Activated naive CD4-positive, alpha-beta T cell treated with anti-CD3 and anti-CD28 coated beads for 36 hours (primary cell): ENCODE measurements around the gene HNRNPM. TPM values are rescaled to one million over a fixed set of nuclear protein-coding genes. Genes with fewer than 3 reads are reported as not detected.
A peak's percentile ranks its signal among the peaks of the same experiment; 100 is the strongest.

Experiments used
- CTCF ChIA-PET: fragments of 350-600 bp; sonication (Branson Sonifier 250); formaldehyde crosslinking; loops from one replicate; lab custom pipeline; 2021; ENCODE audit warnings: antibody characterized with exemption; lab: Charles Lee
- DNase-seq: peaks from one replicate; pipeline ENCODE4 v3.0.0-alpha.2; 2020
- H3K27ac Mint-ChIP-seq: one replicate; pipeline ENCODE4 v1.8.0; 2021; ENCODE audit warnings: mild to moderate bottlenecking, mixed read lengths
- H3K27me3 Mint-ChIP-seq: one replicate; pipeline ENCODE4 v1.8.0; 2021; ENCODE audit warnings: low read depth, mixed read lengths
- H3K36me3 Mint-ChIP-seq: one replicate; pipeline ENCODE4 v1.8.0; 2021; ENCODE audit warnings: low read depth, mixed read lengths
- H3K4me1 Mint-ChIP-seq: one replicate; pipeline ENCODE4 v1.8.0; 2021; ENCODE audit warnings: low read depth, mixed read lengths
- H3K4me3 Mint-ChIP-seq: one replicate; pipeline ENCODE4 v1.8.0; 2021; ENCODE audit warnings: mild to moderate bottlenecking, moderate library complexity, mixed read lengths
- H3K9me3 Mint-ChIP-seq: one replicate; pipeline ENCODE4 v1.8.0; 2021; ENCODE audit warnings: mixed read lengths
- intact Hi-C: fragments of 100-400 bp; cut with micrococcal nuclease; formaldehyde crosslinking; loops from one replicate; pipeline ENCODE4 v1.15.1; 2023
- total RNA-seq, 2 experiments: library from RNA; stranded (reverse); gene quantifications; one replicate each; pipeline ENCODE4 v1.2.3, GENCODE V29; 2021

The HNRNPM gene
- total RNA-seq, 2 experiments from 2014 or later, result 151 to 169 TPM

- H3K4me1 Mint-ChIP-seq, result peaks cover 18% of the 10 kb centered on the region
- intact Hi-C loops, result no loop called here
- no peaks in the 10 kb centered on the region for H3K9me3 Mint-ChIP-seq
- peak; percentile 61 for DNase-seq
- H3K36me3 Mint-ChIP-seq, result no peaks in the 10 kb centered on the region
- no peaks in the 10 kb centered on the region for H3K27me3 Mint-ChIP-seq
- peak overlapping the region; percentile 73 for H3K27ac Mint-ChIP-seq
- no peak overlapping the region for H3K4me3 Mint-ChIP-seq
- CTCF ChIA-PET, result interaction anchor here (0.5 to 1.6 kb wide), 9 partner anchors 12 to 310 kb away, joined by 3 to 5 read pairs (median 4); partner anchors contain the start of gene MARCHF2
Observed at GRCh38 chr19:8494158-8494557, 49.4 kb downstream of the HNRNPM start.

GRCh38 chr19:8498295-8498694, 53.5 kb downstream of the HNRNPM start:
- Mint-ChIP-seq H3K27ac (no peak overlapping the region), H3K4me1 (peaks cover 24% of the 10 kb centered on the region), H3K4me3 (no peak overlapping the region), H3K27me3 (no peaks in the 10 kb centered on the region), H3K9me3 (no peaks in the 10 kb centered on the region), H3K36me3 (no peaks in the 10 kb centered on the region)
- CTCF ChIA-PET, result no interaction called here
- intact Hi-C loops, result no loop called here
- no peak for DNase-seq

GRCh38 chr19:8499048-8499833, 54.5 kb downstream of the HNRNPM start:
- no peak overlapping the region for H3K4me3 Mint-ChIP-seq
- intact Hi-C loops, result no loop called here
- H3K27me3 Mint-ChIP-seq, result no peaks in the 10 kb centered on the region
- DNase-seq, result no peak
- CTCF ChIA-PET, result no interaction called here
- H3K9me3 Mint-ChIP-seq, result no peaks in the 10 kb centered on the region
- H3K4me1 Mint-ChIP-seq, result peaks cover 16% of the 10 kb centered on the region
- H3K36me3 Mint-ChIP-seq, result no peaks in the 10 kb centered on the region
- H3K27ac Mint-ChIP-seq, result no peak overlapping the region

- Mint-ChIP-seq H3K36me3 (no peaks in the 10 kb centered on the region), H3K27ac (no peak overlapping the region), H3K27me3 (no peaks in the 10 kb centered on the region)
Observed at GRCh38 chr19:8500158-8500557, 55.4 kb downstream of the HNRNPM start.

GRCh38 chr19:8501516-8501915, 56.7 kb downstream of the HNRNPM start:
- CTCF ChIA-PET, result no interaction called here
- no peak overlapping the region for H3K27ac Mint-ChIP-seq
- no peaks in the 10 kb centered on the region for H3K9me3 Mint-ChIP-seq
- H3K36me3 Mint-ChIP-seq, result no peaks in the 10 kb centered on the region
- no peaks in the 10 kb centered on the region for H3K27me3 Mint-ChIP-seq
- no peak overlapping the region for H3K4me3 Mint-ChIP-seq
- peaks cover 14% of the 10 kb centered on the region for H3K4me1 Mint-ChIP-seq
- intact Hi-C loops, result no loop called here
- no peak for DNase-seq

More at GRCh38 chr19:8500158-8500557, 55.4 kb downstream of the HNRNPM start:
- no peak overlapping the region for H3K4me3 Mint-ChIP-seq
- peaks cover 14% of the 10 kb centered on the region for H3K4me1 Mint-ChIP-seq
- DNase-seq, result no peak
- intact Hi-C loops, result no loop called here
- no peaks in the 10 kb centered on the region for H3K9me3 Mint-ChIP-seq
- CTCF ChIA-PET, result no interaction called here

GRCh38 chr19:8501981-8502380, 57.2 kb downstream of the HNRNPM start:
- Mint-ChIP-seq H3K27ac (no peak overlapping the region), H3K36me3 (no peaks in the 10 kb centered on the region), H3K9me3 (no peaks in the 10 kb centered on the region), H3K27me3 (no peaks in the 10 kb centered on the region), H3K4me1 (peaks cover 14% of the 10 kb centered on the region), H3K4me3 (no peak overlapping the region)
- no peak for DNase-seq
- CTCF ChIA-PET, result no interaction called here
- intact Hi-C loops, result no loop called here

- CTCF ChIA-PET, result interaction anchor here (0.9 to 1.2 kb wide), 2 partner anchors 90 to 149 kb away, joined by 3 to 4 read pairs; partner anchors contain the start of gene MARCHF2
- no peaks in the 10 kb centered on the region for H3K36me3 Mint-ChIP-seq
- intact Hi-C loops, result no loop called here
- H3K27ac Mint-ChIP-seq, result no peak overlapping the region
- H3K9me3 Mint-ChIP-seq, result no peaks in the 10 kb centered on the region
- peaks cover 14% of the 10 kb centered on the region for H3K4me1 Mint-ChIP-seq
- H3K27me3 Mint-ChIP-seq, result no peaks in the 10 kb centered on the region
- H3K4me3 Mint-ChIP-seq, result no peak overlapping the region
- no peak for DNase-seq
Observed at GRCh38 chr19:8503510-8503909, 58.7 kb downstream of the HNRNPM start.

- Mint-ChIP-seq H3K4me1 (peaks cover 14% of the 10 kb centered on the region), H3K9me3 (no peaks in the 10 kb centered on the region), H3K4me3 (no peak overlapping the region), H3K36me3 (no peaks in the 10 kb centered on the region), H3K27me3 (no peaks in the 10 kb centered on the region), H3K27ac (no peak overlapping the region)
- CTCF ChIA-PET, result interaction anchor here (0.9 to 1.2 kb wide), 2 partner anchors 91 to 150 kb away, joined by 3 to 4 read pairs; partner anchors contain the start of gene MARCHF2
- intact Hi-C loops, result no loop called here
- no peak for DNase-seq
Observed at GRCh38 chr19:8504171-8504570, 59.4 kb downstream of the HNRNPM start.

GRCh38 chr19:8504919-8505318, 60.1 kb downstream of the HNRNPM start:
- H3K27ac Mint-ChIP-seq, result no peak overlapping the region
- intact Hi-C loops, result no loop called here
- CTCF ChIA-PET, result interaction anchor here (0.8 to 2.4 kb wide), 9 partner anchors 9 to 150 kb away, joined by 3 to 21 read pairs (median 4); partner anchors contain the start of gene MARCHF2

GRCh38 chr19:8505680-8506401, 61.1 kb downstream of the HNRNPM start:
- peak; percentile 81 for DNase-seq
- Mint-ChIP-seq H3K4me1 (peaks cover 8% of the 10 kb centered on the region), H3K27ac (peak overlapping the region; percentile 63), H3K9me3 (no peaks in the 10 kb centered on the region), H3K27me3 (no peaks in the 10 kb centered on the region), H3K4me3 (peak overlapping the region; percentile 84), H3K36me3 (no peaks in the 10 kb centered on the region)
- CTCF ChIA-PET, result interaction anchor here (0.6 to 2.4 kb wide), 16 partner anchors 9 to 184 kb away, joined by 3 to 21 read pairs (median 4); partner anchors contain the start of genes MARCHF2, NDUFA7 and RPS28
- intact Hi-C loops, result loop anchor here (1.0 to 2.0 kb wide), 4 partner anchors 19 to 152 kb away; partner anchors contain the start of genes HNRNPM and MARCHF2

More at GRCh38 chr19:8504919-8505318, 60.1 kb downstream of the HNRNPM start:
- H3K4me3 Mint-ChIP-seq, result peak overlapping the region; percentile 57
- peaks cover 14% of the 10 kb centered on the region for H3K4me1 Mint-ChIP-seq
- H3K9me3 Mint-ChIP-seq, result no peaks in the 10 kb centered on the region
- no peak for DNase-seq
- no peaks in the 10 kb centered on the region for H3K36me3 Mint-ChIP-seq
- no peaks in the 10 kb centered on the region for H3K27me3 Mint-ChIP-seq

GRCh38 chr19:8506402-8506957, 61.7 kb downstream of the HNRNPM start:
- Mint-ChIP-seq H3K36me3 (no peaks in the 10 kb centered on the region), H3K27ac (no peak overlapping the region), H3K4me3 (peak overlapping the region; percentile 84)

GRCh38 chr19:8510589-8511115, 65.9 kb downstream of the HNRNPM start:
- Mint-ChIP-seq H3K27ac (no peak overlapping the region), H3K9me3 (no peaks in the 10 kb centered on the region), H3K4me1 (peaks cover 28% of the 10 kb centered on the region), H3K27me3 (no peaks in the 10 kb centered on the region), H3K4me3 (no peak overlapping the region), H3K36me3 (peaks cover 2% of the 10 kb centered on the region)
- no peak for DNase-seq
- intact Hi-C loops, result no loop called here
- CTCF ChIA-PET, result no interaction called here

More at GRCh38 chr19:8506402-8506957, 61.7 kb downstream of the HNRNPM start:
- CTCF ChIA-PET, result interaction anchor here (1.0 to 2.4 kb wide), 8 partner anchors 12 to 154 kb away, joined by 3 to 21 read pairs (median 6); partner anchors contain the start of gene MARCHF2
- Mint-ChIP-seq H3K9me3 (no peaks in the 10 kb centered on the region), H3K4me1 (peaks cover 8% of the 10 kb centered on the region), H3K27me3 (no peaks in the 10 kb centered on the region)
- DNase-seq, result no peak
- intact Hi-C loops, result loop anchor here (1.0 to 2.0 kb wide), 4 partner anchors 20 to 152 kb away; partner anchors contain the start of genes HNRNPM and MARCHF2
